Osteoblast (primary cell): ENCODE data around the gene NATD1. TPM values are rescaled to one million over a fixed set of nuclear protein-coding genes. Genes with fewer than 3 reads are reported as not detected.

Source experiments
- DNase-seq: peaks from one replicate; pipeline ENCODE4 v3.0.0; 2011; ENCODE audit warnings: low spot score, mixed read lengths; ENCODE audit not compliant: insufficient read length; ENCODE audit errors: missing footprints
- H2AFZ ChIP-seq: 2 replicates; pipeline ENCODE4 v1.6.0; 2011; ENCODE audit warnings: mild to moderate bottlenecking, low read length
- H3K27ac ChIP-seq: 2 replicates; pipeline ENCODE4 v1.5.1; 2011; ENCODE audit warnings: mild to moderate bottlenecking, low read depth, low read length, moderate library complexity
- H3K27me3 ChIP-seq: 2 replicates; pipeline ENCODE4 v1.6.0; 2012; ENCODE audit warnings: mild to moderate bottlenecking, control low read depth, inconsistent platforms, low read length, moderate library complexity; ENCODE audit not compliant: insufficient read depth
- H3K36me3 ChIP-seq: 2 replicates; pipeline ENCODE4 v1.5.1; 2011; ENCODE audit warnings: mild to moderate bottlenecking, low read length, control low read depth, moderate library complexity; ENCODE audit not compliant: insufficient read depth
- H3K4me1 ChIP-seq: 2 replicates; pipeline ENCODE4 v1.5.1; 2011; ENCODE audit warnings: mild to moderate bottlenecking, low read length, control low read depth, moderate library complexity; ENCODE audit not compliant: insufficient read depth
- H3K4me2 ChIP-seq: 2 replicates; pipeline ENCODE4 v1.6.0; 2011; ENCODE audit warnings: mild to moderate bottlenecking, low read length; ENCODE audit not compliant: insufficient read depth
- H3K4me3 ChIP-seq: fragments of 200-600 bp; sonication (generic); 3 replicates; pipeline ENCODE4 v1.5.1; 2012; ENCODE audit warnings: mild to moderate bottlenecking, low read length, inconsistent platforms; ENCODE audit not compliant: insufficient read depth
- H3K79me2 ChIP-seq: 2 replicates; pipeline ENCODE4 v1.6.0; 2012; ENCODE audit warnings: mild to moderate bottlenecking, low read length, control low read depth, inconsistent platforms; ENCODE audit not compliant: insufficient read depth
- H3K9me3 ChIP-seq: 2 replicates; pipeline ENCODE4 v1.5.1; 2011; ENCODE audit warnings: low read depth, low read length, control low read depth
- H4K20me1 ChIP-seq: 2 replicates; pipeline ENCODE4 v1.6.0; 2012; ENCODE audit warnings: mild to moderate bottlenecking, low read length, control low read depth; ENCODE audit not compliant: insufficient read depth
- total RNA-seq: library from RNA; depleted of rRNA; stranded (reverse); fragments of >200 nt; gene quantifications from 2 replicates; pipeline ENCODE4 v1.2.3, GENCODE V29; 2012
- TF ChIP-seq, protein P1 (sequence below): IDR thresholded peaks from 2 replicates; pipeline ENCODE4 v1.5.1; 2011; ENCODE audit warnings: mild to moderate bottlenecking, low read depth, low read length, moderate library complexity; ENCODE audit errors: extremely low read depth

Gene NATD1
- total RNA-seq, 1 donor = 15.2 TPM

DNA sequence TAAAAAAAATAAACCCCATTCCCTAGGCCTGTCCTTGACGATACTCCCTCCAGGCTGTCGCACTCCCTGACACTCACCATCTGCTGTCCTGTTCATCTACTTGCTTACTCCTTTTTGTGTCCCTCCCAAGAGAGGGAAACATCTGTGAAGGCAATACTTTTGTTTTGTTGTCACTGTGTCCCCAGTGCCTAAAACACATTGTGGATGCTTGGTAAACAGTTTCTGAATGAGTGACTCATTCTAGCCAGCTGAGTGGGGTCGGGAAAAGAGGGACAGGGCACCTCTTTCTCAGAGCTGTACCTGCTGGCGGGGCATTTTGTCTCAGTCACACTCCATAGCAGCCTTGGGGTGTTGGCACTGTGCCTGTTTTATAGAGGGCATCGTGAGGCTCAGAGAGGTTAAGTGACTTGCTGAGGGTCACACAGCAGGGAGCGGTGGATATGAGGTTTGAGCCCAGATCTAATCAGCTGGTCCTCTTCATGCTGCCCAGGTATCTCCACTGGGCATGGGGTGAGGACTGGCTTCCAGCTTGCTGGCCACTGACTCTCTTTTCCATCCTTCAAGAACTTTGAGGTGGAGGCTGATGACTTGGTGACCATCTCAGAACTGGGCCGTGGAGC, 46.9 kb upstream of the NATD1 start:
- peak; percentile 78 for DNase-seq
- peaks cover 5% of the 10 kb centered on the region for H3K4me1 ChIP-seq
- no peak overlapping the region for H3K4me2 ChIP-seq
- no peak overlapping the region for H2AFZ ChIP-seq
- H3K4me3 ChIP-seq = no peak overlapping the region
- H3K27me3 ChIP-seq = no peaks in the 10 kb centered on the region
- no peaks in the 10 kb centered on the region for H3K9me3 ChIP-seq
- H3K27ac ChIP-seq = no peak overlapping the region
- peaks cover 93% of the 10 kb centered on the region for H3K79me2 ChIP-seq
- TF ChIP-seq, protein P1, sequence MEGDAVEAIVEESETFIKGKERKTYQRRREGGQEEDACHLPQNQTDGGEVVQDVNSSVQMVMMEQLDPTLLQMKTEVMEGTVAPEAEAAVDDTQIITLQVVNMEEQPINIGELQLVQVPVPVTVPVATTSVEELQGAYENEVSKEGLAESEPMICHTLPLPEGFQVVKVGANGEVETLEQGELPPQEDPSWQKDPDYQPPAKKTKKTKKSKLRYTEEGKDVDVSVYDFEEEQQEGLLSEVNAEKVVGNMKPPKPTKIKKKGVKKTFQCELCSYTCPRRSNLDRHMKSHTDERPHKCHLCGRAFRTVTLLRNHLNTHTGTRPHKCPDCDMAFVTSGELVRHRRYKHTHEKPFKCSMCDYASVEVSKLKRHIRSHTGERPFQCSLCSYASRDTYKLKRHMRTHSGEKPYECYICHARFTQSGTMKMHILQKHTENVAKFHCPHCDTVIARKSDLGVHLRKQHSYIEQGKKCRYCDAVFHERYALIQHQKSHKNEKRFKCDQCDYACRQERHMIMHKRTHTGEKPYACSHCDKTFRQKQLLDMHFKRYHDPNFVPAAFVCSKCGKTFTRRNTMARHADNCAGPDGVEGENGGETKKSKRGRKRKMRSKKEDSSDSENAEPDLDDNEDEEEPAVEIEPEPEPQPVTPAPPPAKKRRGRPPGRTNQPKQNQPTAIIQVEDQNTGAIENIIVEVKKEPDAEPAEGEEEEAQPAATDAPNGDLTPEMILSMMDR = no peak
- peaks cover 81% of the 10 kb centered on the region for H4K20me1 ChIP-seq
- peaks cover 69% of the 10 kb centered on the region for H3K36me3 ChIP-seq

DNA sequence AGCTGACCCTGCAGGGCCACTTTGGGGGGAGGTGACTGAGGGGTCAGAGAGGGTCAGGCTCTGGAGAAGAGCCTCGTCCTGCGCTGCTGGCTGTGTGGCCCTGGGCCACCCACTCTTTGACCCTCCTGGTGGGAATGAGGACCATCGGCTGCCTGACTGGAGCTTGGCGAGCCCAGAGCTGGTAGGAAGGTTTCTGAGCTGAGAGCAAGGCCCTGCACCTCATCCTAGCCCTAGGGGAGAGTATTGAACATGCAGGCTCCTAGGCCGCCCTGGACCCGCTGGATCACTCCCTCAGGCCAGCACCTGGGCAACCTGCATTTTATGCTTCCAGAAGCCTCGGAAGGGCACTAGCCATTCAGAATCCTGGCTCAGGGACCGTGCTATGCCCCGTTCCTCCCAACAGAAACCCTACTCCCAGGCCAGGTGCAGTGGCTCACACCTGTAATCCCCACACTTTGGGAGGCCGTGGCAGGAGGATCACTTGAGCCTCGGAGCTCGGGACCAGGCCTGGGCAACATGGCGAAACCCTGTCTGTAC, 45.8 kb upstream of the NATD1 start:
- Histone ChIP-seq H3K4me2 (no peak overlapping the region), H3K4me3 (no peak overlapping the region), H3K79me2 (peaks cover 99% of the 10 kb centered on the region), H4K20me1 (peaks cover 90% of the 10 kb centered on the region), H2AFZ (no peak overlapping the region), H3K4me1 (peaks cover 5% of the 10 kb centered on the region), H3K27me3 (no peaks in the 10 kb centered on the region), H3K27ac (no peak overlapping the region), H3K36me3 (peaks cover 59% of the 10 kb centered on the region), H3K9me3 (no peaks in the 10 kb centered on the region)
- TF ChIP-seq, protein P1 = no peak
- DNase-seq = peak; percentile 59

DNA sequence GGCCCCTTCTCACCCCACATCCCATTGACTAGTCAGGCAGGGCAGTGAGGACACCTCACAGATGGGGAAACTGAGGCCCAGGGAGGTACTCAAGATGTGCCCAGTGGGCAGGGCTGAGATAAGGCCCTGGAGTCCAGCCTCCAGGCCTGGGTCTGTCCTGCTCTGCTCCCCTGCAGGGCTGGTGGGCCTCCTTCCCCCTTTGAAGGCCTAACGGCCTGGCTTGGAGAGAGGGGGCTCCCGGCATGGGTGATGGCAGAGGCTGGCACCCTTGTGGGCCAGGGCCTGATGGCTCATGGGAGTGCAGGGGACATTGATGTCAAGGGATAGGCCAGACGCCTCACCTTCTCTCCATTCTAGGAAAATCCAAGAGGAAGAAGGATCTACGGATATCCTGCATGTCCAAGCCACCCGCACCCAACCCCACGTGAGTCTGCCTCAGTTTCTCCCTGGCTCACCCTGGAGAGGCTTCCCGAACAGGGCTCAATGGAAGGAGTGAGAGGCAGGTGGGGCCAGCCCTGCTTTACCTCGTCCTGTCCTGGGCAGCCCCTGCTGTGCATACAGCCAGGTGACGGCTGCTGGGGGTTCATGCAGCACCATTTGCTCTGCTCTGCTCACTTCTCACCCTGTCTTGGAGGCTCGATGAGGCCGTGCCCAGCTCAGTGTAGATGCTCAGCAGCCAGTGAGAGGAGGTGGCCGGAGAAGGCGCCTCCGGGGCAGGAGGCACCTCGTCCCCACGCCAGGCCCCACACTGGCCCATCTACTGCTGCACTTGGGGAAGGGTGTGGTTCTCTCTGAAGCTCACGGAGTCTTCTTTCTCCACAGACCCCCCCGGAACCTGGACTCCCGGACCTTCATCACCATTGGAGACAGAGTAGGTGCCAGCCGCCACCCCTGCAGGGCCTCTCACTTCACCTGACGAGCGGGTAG, 45.1 kb upstream of the NATD1 start:
- H3K27ac ChIP-seq = no peak overlapping the region
- H3K27me3 ChIP-seq = no peaks in the 10 kb centered on the region
- no peaks in the 10 kb centered on the region for H3K9me3 ChIP-seq
- peaks cover 58% of the 10 kb centered on the region for H3K36me3 ChIP-seq
- no peak overlapping the region for H3K4me3 ChIP-seq
- peaks cover 91% of the 10 kb centered on the region for H4K20me1 ChIP-seq
- peaks cover 99% of the 10 kb centered on the region for H3K79me2 ChIP-seq
- no peak overlapping the region for H2AFZ ChIP-seq
- H3K4me2 ChIP-seq = no peak overlapping the region
- H3K4me1 ChIP-seq = peaks cover 5% of the 10 kb centered on the region
- DNase-seq = peak; percentile 76
- TF ChIP-seq, protein P1 = no peak

DNA sequence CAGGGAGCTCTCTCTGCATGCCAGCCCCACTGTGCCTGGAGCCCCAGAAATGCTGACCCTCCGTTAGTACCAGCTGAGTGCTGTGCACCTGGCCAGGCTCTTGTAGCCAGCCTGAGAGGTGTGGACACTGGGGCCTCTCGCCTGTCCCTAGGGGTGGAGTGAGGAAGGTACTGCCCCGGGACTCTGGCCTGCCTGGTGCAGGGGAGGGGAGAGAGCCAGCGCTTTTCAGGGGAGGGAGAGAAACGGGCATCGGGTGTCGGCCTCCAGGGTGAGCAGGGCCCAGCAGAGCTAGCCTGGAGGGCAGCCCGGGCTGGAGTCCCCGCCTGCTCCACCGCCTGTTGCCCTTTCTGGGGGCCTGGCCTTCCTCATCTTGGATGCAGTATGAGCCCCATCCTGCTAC, 44.4 kb upstream of the NATD1 start:
- peaks cover 5% of the 10 kb centered on the region for H3K4me1 ChIP-seq
- H3K79me2 ChIP-seq = peaks cover 99% of the 10 kb centered on the region
- no peak overlapping the region for H3K4me3 ChIP-seq
- no peak overlapping the region for H2AFZ ChIP-seq
- H3K36me3 ChIP-seq = peaks cover 58% of the 10 kb centered on the region
- H3K27me3 ChIP-seq = no peaks in the 10 kb centered on the region
- peak; percentile 88 for DNase-seq
- H3K4me2 ChIP-seq = no peak overlapping the region
- TF ChIP-seq, protein P1 = no peak
- H3K9me3 ChIP-seq = no peaks in the 10 kb centered on the region
- peak overlapping the region; percentile 28 for H3K27ac ChIP-seq
- H4K20me1 ChIP-seq = peaks cover 91% of the 10 kb centered on the region
